SK-N-SH (cell line): ENCODE measurements around the gene NDUFS8. TPM values are rescaled to one million over a fixed set of nuclear protein-coding genes. Genes with fewer than 3 reads are reported as not detected.

Experiments
- CTCF ChIA-PET: fragments of 300-600, 350-600 bp; formaldehyde crosslinking; extraction: SDS; loops from one replicate; lab custom pipeline; 2021; lab: Yijun Ruan, JAX
- POLR2A ChIA-PET: fragments of 350-600 bp; sonication (Branson Sonifier 250); formaldehyde crosslinking; extraction: SDS; loops from one replicate; lab custom pipeline; 2020; ENCODE audit warnings: antibody characterized with exemption, inconsistent platforms; lab: Yijun Ruan, JAX
- DNase-seq: peaks from one replicate; pipeline ENCODE4 v3.0.0; 2012
- H2AFZ ChIP-seq: fragments of 200-600 bp; sonication (generic); 2 replicates; pipeline ENCODE4 v1.8.1; 2016; ENCODE audit warnings: antibody characterized with exemption, mild to moderate bottlenecking, low read depth
- H3F3A ChIP-seq: fragments of 200-600 bp; sonication (generic); replicated peaks from 2 replicates; pipeline ENCODE3; 2016; ENCODE audit warnings: antibody characterized with exemption, mild to moderate bottlenecking; ENCODE audit not compliant: insufficient read depth
- H3K27ac ChIP-seq, 2 experiments: fragments of 200-500 bp in 1 of 2; fragments of 200-600 bp in 1 of 2; sonication (Bioruptor generic) in 1 of 2; sonication (generic), shearing (Covaris generic) in 1 of 2; 2 replicates each; pipeline versions ENCODE4 v1.5.1 to v1.6.1; 2014 to 2016; ENCODE audit warnings: low read depth in 2 of 2, inconsistent platforms in 1 of 2, low read length in 1 of 2, mild to moderate bottlenecking in 1 of 2, mixed read lengths in 1 of 2
- H3K27me3 ChIP-seq: fragments of 200-600 bp; sonication (generic), shearing (Covaris generic); 2 replicates; pipeline ENCODE4 v1.6.1; 2016; ENCODE audit warnings: mixed run types; ENCODE audit not compliant: insufficient read depth
- H3K36me3 ChIP-seq, 2 experiments: fragments of 200-500 bp in 1 of 2; fragments of 200-600 bp in 1 of 2; sonication (Bioruptor generic) in 1 of 2; sonication (generic) in 1 of 2; replicated peaks in 1 of 2; 2 replicates each; pipeline versions ENCODE3 to v1.5.1; 2014 to 2016; ENCODE audit warnings: low read length in 1 of 2, mild to moderate bottlenecking in 1 of 2; ENCODE audit not compliant: insufficient read depth in 2 of 2, control insufficient read depth in 1 of 2
- H3K4me1 ChIP-seq, 2 experiments: fragments of 200-500 bp in 1 of 2; fragments of 200-600 bp in 1 of 2; sonication (Bioruptor generic) in 1 of 2; sonication (generic), shearing (Covaris generic) in 1 of 2; 2 replicates each; pipeline versions ENCODE4 v1.5.1 to v1.6.1; 2014 to 2016; ENCODE audit warnings: low read depth in 1 of 2, low read length in 1 of 2, mixed run types in 1 of 2; ENCODE audit not compliant: insufficient read depth in 2 of 2, control insufficient read depth in 1 of 2
- H3K4me2 ChIP-seq: fragments of 200-600 bp; sonication (generic), shearing (Covaris generic); 2 replicates; pipeline ENCODE4 v1.6.1; 2017; ENCODE audit warnings: mixed run types
- H3K4me3 ChIP-seq, 2 experiments: fragments of 200-500 bp in 1 of 2; fragments of 200-600 bp in 1 of 2; sonication (Bioruptor generic) in 1 of 2; sonication (generic), shearing (Covaris generic) in 1 of 2; 2 replicates each; pipeline versions ENCODE4 v1.5.1 to v1.8.1; 2014 to 2016; ENCODE audit warnings: low read depth in 2 of 2, inconsistent platforms in 1 of 2, low read length in 1 of 2, mild to moderate bottlenecking in 1 of 2, mixed read lengths in 1 of 2, moderate library complexity in 1 of 2
- H3K79me2 ChIP-seq: fragments of 200-600 bp; sonication (generic); 2 replicates; pipeline ENCODE4 v1.8.1; 2017; ENCODE audit warnings: mild to moderate bottlenecking; ENCODE audit not compliant: insufficient read depth
- H3K9ac ChIP-seq: fragments of 200-600 bp; sonication (generic); 2 replicates; pipeline ENCODE4 v1.6.1; 2017; ENCODE audit warnings: mixed run types
- H3K9me2 ChIP-seq: fragments of 200-600 bp; sonication (generic); 2 replicates; pipeline ENCODE4 v1.6.1; 2017; ENCODE audit warnings: mixed run types
- H3K9me3 ChIP-seq: fragments of 200-600 bp; sonication (generic); 2 replicates; pipeline ENCODE4 v1.6.1; 2017; ENCODE audit warnings: mixed run types, mild to moderate bottlenecking, moderate library complexity
- H4K20me1 ChIP-seq: fragments of 200-600 bp; sonication (generic); 2 replicates; pipeline ENCODE4 v1.6.1; 2017; ENCODE audit warnings: mild to moderate bottlenecking, mixed run types; ENCODE audit not compliant: insufficient read depth
- CHD2 ChIP-seq: fragments of 150-350 bp; IDR thresholded peaks from 2 replicates; pipeline ENCODE4 v1.6.1; 2018; ENCODE audit warnings: low read length; ENCODE audit not compliant: partially characterized antibody
- ELF1 ChIP-seq: IDR thresholded peaks from 2 replicates; pipeline ENCODE4 v1.4.0; 2012
- EP300 ChIP-seq, 2 experiments: IDR thresholded peaks; 2 replicates each; pipeline versions ENCODE4 v1.4.0 to v1.6.1; 2012; ENCODE audit warnings: borderline replicate concordance in 1 of 2, low read depth in 1 of 2, low read length in 1 of 2
- FOSL2 ChIP-seq: IDR thresholded peaks from 2 replicates; pipeline ENCODE4 v1.4.0; 2012; ENCODE audit warnings: low read depth, mild to moderate bottlenecking, moderate library complexity, borderline replicate concordance
- FOXM1 ChIP-seq: IDR thresholded peaks from 2 replicates; pipeline ENCODE4 v1.4.0; 2012; ENCODE audit warnings: low read depth, mild to moderate bottlenecking
- GABPA ChIP-seq: IDR thresholded peaks from 2 replicates; pipeline ENCODE4 v1.4.0; 2012; ENCODE audit warnings: low read depth, mild to moderate bottlenecking
- GATA2 ChIP-seq: sonication (generic); formaldehyde crosslinking; IDR thresholded peaks from 2 replicates; pipeline ENCODE4 v1.5.0; 2020; ENCODE audit warnings: mild to moderate bottlenecking, missing genetic modification reagents
- JUND ChIP-seq: IDR thresholded peaks from 2 replicates; pipeline ENCODE4 v1.4.0; 2012
- MXI1 ChIP-seq: IDR thresholded peaks from 2 replicates; pipeline ENCODE4 v1.6.1; 2012; ENCODE audit warnings: mild to moderate bottlenecking, low read depth, low read length, improper control_type of control experiment
- PBX3 ChIP-seq: IDR thresholded peaks from 2 replicates; pipeline ENCODE4; 2012
- RFX5 ChIP-seq: IDR thresholded peaks from 2 replicates; pipeline ENCODE4 v1.6.1; 2012; ENCODE audit warnings: mild to moderate bottlenecking, improper control_type of control experiment, low read length
- SIN3A ChIP-seq: IDR thresholded peaks from 2 replicates; pipeline ENCODE4 v1.6.1; 2012; ENCODE audit warnings: low read depth, mild to moderate bottlenecking, low read length, moderate library complexity, borderline replicate concordance
- TAF1 ChIP-seq: IDR thresholded peaks from 2 replicates; pipeline ENCODE4 v1.6.1; 2012; ENCODE audit warnings: low read depth, mild to moderate bottlenecking, low read length, moderate library complexity, borderline replicate concordance
- TCF12 ChIP-seq: IDR thresholded peaks from 2 replicates; pipeline ENCODE4 v1.4.0; 2012
- TEAD4 ChIP-seq: IDR thresholded peaks from 2 replicates; pipeline ENCODE4 v1.4.0; 2012; ENCODE audit warnings: mild to moderate bottlenecking, borderline replicate concordance; ENCODE audit not compliant: insufficient read depth
- YY1 ChIP-seq: IDR thresholded peaks from 2 replicates; pipeline ENCODE4 v1.4.0; 2012; ENCODE audit warnings: low read depth, mild to moderate bottlenecking
- WGBS: methylation state at CpG from one replicate; pipeline ENCODE4 v1.1.6; 2017; ENCODE audit warnings: low lambda C conversion rate; 5-methylcytosine and 5-hydroxymethylcytosine counted together
- polyA plus RNA-seq, 3 experiments: library from polyadenylated mRNA; depleted of rRNA; stranded (reverse); fragments of >200 nt; gene quantifications; 2 replicates each; pipeline ENCODE4 v1.2.3, GENCODE V29; 2012
- TF ChIP-seq, protein P1 (sequence below): IDR thresholded peaks from 2 replicates; pipeline ENCODE4 v1.4.0; 2012; ENCODE audit warnings: low read depth
- TF ChIP-seq, protein P2 (sequence below): IDR thresholded peaks from 2 replicates; pipeline ENCODE4 v1.4.0; 2012; ENCODE audit warnings: low read depth, borderline replicate concordance

The NDUFS8 gene
- polyA plus RNA-seq, 1 of the 3 experiments (the other 2 are of a cell fraction): 123 TPM

DNA sequence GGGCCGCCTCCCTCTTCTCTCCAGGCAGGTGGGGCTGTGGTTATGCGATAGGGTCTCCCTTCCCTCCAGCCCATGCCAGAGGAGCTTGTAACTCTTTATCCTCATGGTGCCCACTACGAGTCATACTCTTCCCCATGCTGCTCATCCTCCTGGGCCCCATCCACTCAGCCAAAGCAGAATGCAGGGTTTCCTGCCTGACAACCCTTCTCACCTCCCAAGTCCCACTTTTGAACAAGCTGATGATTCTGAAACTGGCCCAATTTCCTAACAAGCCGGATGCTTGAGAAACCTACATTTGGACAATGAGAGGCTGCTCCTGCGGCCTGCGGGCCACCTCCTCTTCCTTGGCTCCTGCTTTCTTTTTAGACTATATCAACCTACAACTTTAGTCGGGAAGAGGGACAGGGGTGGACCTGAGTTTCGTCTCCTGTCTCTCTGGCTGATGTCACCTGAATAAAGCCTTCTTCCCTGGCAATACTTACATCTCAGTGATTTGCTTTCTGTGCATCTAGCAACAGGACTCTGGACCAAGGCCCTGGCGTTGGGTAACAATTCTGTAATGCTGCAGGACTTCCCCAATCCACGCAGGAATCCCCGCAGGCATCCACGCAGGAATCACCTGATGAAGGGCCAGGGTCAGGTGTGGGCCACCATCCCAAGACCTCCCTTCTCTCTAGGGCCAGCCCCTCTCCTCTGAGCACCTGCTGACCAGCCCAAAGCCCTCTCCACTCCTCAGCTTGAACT, 1.5 kb upstream of the NDUFS8 start:
- H3K9ac ChIP-seq: peak overlapping the region; percentile 69
- CTCF ChIA-PET: interaction anchor here (1.0 to 1.1 kb wide), 2 partner anchors 64 to 68 kb away, joined by 3 read pairs; no protein-coding TSS in a partner anchor
- H3K4me3 ChIP-seq: peak overlapping the region; percentile 77 to 81
- peak overlapping the region in 1 of 2 experiments; percentile 99; a peak in 2 of 4 replicates for H3K27ac ChIP-seq
- no peaks in the 10 kb centered on the region for H4K20me1 ChIP-seq
- TF ChIP-seq FOSL2 (peak; percentile 36; the same call in 1 of the 2 replicates), TCF12 (peak; percentile 25; the same call in 1 of the 2 replicates), CHD2 (no peak), JUND (peak; percentile 30; the same call in 1 of the 2 replicates), PBX3 (no peak)
- TF ChIP-seq, protein P1, sequence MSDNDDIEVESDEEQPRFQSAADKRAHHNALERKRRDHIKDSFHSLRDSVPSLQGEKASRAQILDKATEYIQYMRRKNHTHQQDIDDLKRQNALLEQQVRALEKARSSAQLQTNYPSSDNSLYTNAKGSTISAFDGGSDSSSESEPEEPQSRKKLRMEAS: 0 out of 2 replicates have a peak, but pooled peaks have one; percentile 29
- TF ChIP-seq, all 33 proteins: peak for 4
- no peaks in the 10 kb centered on the region for H3K27me3 ChIP-seq
- H2AFZ ChIP-seq: no peak overlapping the region
- WGBS: 80% methylated on average over 10 of the region's 12 CpGs
- peaks cover 24% of the 10 kb centered on the region for H3F3A ChIP-seq
- DNase-seq: no peak
- POLR2A ChIA-PET: no interaction called here
- H3K79me2 ChIP-seq: peaks cover 38% of the 10 kb centered on the region
- H3K9me2 ChIP-seq: no peaks in the 10 kb centered on the region
- peaks cover 5 to 10% of the 10 kb centered on the region in 2 experiments for H3K36me3 ChIP-seq
- peak overlapping the region; percentile 79 for H3K4me2 ChIP-seq
- H3K4me1 ChIP-seq: peaks cover 30 to 36% of the 10 kb centered on the region in 2 experiments; a peak in 3 of 4 replicates
- H3K9me3 ChIP-seq: no peaks in the 10 kb centered on the region

GRCh38 chr11:68031144-68031464, 623 bp downstream of the NDUFS8 start:
- DNase-seq: no peak
- TF ChIP-seq GABPA (no peak), TAF1 (no peak), CHD2 (no peak), YY1 (no peak), MXI1 (no peak), SIN3A (no peak), ELF1 (no peak), TCF12 (no peak), EP300 (IDR thresholded peaks at IDR 0.05; ENCODE audit: borderline replicate concordance in 1 of 2, low read depth in 1 of 2, low read length in 1 of 2) (no peak), TEAD4 (no peak), PBX3 (no peak), RFX5 (no peak), FOXM1 (no peak), GATA2 (CRISPR knock-in tag) (no peak)
- TF ChIP-seq, protein P2, sequence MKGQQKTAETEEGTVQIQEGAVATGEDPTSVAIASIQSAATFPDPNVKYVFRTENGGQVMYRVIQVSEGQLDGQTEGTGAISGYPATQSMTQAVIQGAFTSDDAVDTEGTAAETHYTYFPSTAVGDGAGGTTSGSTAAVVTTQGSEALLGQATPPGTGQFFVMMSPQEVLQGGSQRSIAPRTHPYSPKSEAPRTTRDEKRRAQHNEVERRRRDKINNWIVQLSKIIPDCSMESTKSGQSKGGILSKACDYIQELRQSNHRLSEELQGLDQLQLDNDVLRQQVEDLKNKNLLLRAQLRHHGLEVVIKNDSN: no peak
- TF ChIP-seq, all 33 proteins: peak for 0
- H3K27me3 ChIP-seq: no peaks in the 10 kb centered on the region
- 14% methylated on average over 7 of the region's 10 CpGs for WGBS
- peak overlapping the region; percentile 77 to 81 for H3K4me3 ChIP-seq
- peaks cover 29% of the 10 kb centered on the region for H3F3A ChIP-seq
- H3K9ac ChIP-seq: peak overlapping the region; percentile 89
- no peaks in the 10 kb centered on the region for H3K9me2 ChIP-seq
- ChIA-PET CTCF (interaction anchor here (1.1 to 1.6 kb wide), 2 partner anchors 12 to 267 kb away, joined by 3 read pairs; no protein-coding TSS in a partner anchor), POLR2A (no interaction called here)
- peaks cover 30 to 36% of the 10 kb centered on the region in 2 experiments; a peak in 3 of 4 replicates for H3K4me1 ChIP-seq
- H3K36me3 ChIP-seq: peaks cover 14% of the 10 kb centered on the region in 2 experiments
- no peaks in the 10 kb centered on the region for H4K20me1 ChIP-seq
- no peaks in the 10 kb centered on the region for H3K9me3 ChIP-seq
- peak overlapping the region; percentile 79 for H3K4me2 ChIP-seq
- H2AFZ ChIP-seq: no peak overlapping the region
- peak overlapping the region; percentile 85 to 99; a peak in 3 of 4 replicates for H3K27ac ChIP-seq
- peaks cover 38% of the 10 kb centered on the region for H3K79me2 ChIP-seq
